B cell (primary cell): Measurements from ENCODE around the gene ERC2.

Source experiments
- EZH2 ChIP-seq: IDR thresholded peaks from 2 replicates; pipeline ENCODE4 v1.6.1; 2012; ENCODE audit warnings: borderline replicate concordance, low read depth, mild to moderate bottlenecking, moderate library complexity, low read length; ENCODE audit not compliant: insufficient read depth, poor library complexity, severe bottlenecking
- TF ChIP-seq, protein P1 (sequence below): fragments of 200-600 bp; IDR thresholded peaks from one replicate; pipeline ENCODE4 v1.8.0; 2022; ENCODE audit warnings: antibody characterized with exemption, mild to moderate bottlenecking

DNA sequence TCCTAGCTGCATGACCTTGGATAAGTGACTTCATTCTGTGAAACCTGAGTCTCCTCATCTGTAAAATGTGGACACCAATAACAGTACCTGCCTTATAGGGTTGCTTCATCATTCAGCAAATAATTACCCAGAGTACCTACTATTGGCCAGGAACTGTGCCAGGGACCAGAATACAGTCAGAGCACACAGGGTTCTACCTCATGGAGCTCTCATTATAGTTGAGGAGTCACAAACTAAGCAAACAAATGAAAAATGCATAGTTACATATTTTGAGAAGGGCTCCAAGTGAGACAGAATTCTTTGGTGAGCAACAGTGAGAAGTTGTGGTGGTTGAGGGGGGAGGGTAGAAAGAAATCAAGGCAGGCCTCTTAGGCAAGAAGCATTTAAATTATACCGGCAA is 672.5 kb downstream of the ERC2 start:
- TF ChIP-seq EZH2, result no peak
- TF ChIP-seq, protein P1, sequence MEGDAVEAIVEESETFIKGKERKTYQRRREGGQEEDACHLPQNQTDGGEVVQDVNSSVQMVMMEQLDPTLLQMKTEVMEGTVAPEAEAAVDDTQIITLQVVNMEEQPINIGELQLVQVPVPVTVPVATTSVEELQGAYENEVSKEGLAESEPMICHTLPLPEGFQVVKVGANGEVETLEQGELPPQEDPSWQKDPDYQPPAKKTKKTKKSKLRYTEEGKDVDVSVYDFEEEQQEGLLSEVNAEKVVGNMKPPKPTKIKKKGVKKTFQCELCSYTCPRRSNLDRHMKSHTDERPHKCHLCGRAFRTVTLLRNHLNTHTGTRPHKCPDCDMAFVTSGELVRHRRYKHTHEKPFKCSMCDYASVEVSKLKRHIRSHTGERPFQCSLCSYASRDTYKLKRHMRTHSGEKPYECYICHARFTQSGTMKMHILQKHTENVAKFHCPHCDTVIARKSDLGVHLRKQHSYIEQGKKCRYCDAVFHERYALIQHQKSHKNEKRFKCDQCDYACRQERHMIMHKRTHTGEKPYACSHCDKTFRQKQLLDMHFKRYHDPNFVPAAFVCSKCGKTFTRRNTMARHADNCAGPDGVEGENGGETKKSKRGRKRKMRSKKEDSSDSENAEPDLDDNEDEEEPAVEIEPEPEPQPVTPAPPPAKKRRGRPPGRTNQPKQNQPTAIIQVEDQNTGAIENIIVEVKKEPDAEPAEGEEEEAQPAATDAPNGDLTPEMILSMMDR, result no peak
